22Rv1 (cell line): ENCODE data around the gene KIRREL2.
"Not testable (repeated sequence)": the region's sequence is repeated elsewhere in the genome, so short reads cannot be mapped to it uniquely, and the experiment has no call there.

ENCODE experiments used
- H3K27ac ChIP-seq: fragments of 450-650 bp; 2 replicates; pipeline ENCODE4 v1.5.1; 2017
- ZFX ChIP-seq: fragments of 450-650 bp; IDR thresholded peaks from 2 replicates; pipeline ENCODE4 v1.6.1; 2017; ENCODE audit warnings: antibody characterized with exemption, borderline replicate concordance
- TF ChIP-seq, protein P1 (sequence below): fragments of 450-650 bp; IDR thresholded peaks from 2 replicates; pipeline ENCODE4 v1.5.1; 2017; ENCODE audit warnings: mild to moderate bottlenecking

Gene KIRREL2

DNA sequence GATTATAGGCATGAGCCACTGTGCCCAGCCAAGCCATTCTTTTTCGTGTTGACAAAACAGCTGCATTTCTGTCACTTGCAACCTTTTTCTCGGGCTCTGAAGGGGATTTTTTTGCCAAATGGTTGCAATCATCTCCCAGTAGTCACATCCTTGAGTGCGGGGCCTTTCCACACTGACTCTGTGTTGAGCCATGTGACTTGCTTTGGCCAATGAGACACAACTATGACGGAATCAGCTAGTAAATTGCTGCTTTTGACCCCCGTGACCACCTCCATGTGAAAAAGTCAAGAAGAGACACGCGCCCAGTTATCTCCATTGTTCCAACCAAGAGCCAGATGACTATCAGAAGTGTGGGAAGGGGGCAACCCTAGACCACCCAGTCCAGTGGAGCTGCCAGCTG, 22.7 kb upstream of the KIRREL2 start:
- H3K27ac ChIP-seq: no peak overlapping the region
- no peak for TF ChIP-seq ZFX
- TF ChIP-seq, protein P1, sequence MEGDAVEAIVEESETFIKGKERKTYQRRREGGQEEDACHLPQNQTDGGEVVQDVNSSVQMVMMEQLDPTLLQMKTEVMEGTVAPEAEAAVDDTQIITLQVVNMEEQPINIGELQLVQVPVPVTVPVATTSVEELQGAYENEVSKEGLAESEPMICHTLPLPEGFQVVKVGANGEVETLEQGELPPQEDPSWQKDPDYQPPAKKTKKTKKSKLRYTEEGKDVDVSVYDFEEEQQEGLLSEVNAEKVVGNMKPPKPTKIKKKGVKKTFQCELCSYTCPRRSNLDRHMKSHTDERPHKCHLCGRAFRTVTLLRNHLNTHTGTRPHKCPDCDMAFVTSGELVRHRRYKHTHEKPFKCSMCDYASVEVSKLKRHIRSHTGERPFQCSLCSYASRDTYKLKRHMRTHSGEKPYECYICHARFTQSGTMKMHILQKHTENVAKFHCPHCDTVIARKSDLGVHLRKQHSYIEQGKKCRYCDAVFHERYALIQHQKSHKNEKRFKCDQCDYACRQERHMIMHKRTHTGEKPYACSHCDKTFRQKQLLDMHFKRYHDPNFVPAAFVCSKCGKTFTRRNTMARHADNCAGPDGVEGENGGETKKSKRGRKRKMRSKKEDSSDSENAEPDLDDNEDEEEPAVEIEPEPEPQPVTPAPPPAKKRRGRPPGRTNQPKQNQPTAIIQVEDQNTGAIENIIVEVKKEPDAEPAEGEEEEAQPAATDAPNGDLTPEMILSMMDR: no peak

DNA sequence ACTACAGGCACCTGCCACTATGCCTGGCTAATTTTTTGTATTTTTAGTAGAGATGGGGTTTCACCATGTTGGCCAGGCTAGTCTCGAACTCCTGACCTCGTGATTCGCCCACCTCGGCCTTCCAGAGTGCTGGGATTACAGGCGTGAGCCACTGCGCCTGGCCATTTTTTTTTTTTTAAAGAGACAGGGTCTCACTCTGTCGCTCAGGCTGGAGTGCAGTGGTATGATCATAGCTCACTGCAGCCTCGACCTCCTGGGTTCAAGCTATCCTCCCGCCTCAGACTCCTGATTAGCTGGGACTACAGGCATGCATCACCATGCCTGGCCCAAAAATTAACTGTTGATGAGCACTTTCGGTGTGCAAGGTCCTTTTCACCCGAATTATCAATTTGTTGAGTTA, 20.6 kb upstream of the KIRREL2 start:
- not testable (repeated sequence) for H3K27ac ChIP-seq

GRCh38 chr19:35841961-35842595, 14.6 kb upstream of the KIRREL2 start:
- H3K27ac ChIP-seq: no peak overlapping the region
- TF ChIP-seq ZFX: no peak
- TF ChIP-seq, protein P1: no peak

GRCh38 chr19:35842666-35843272, 13.9 kb upstream of the KIRREL2 start:
- H3K27ac ChIP-seq: no peak overlapping the region
- TF ChIP-seq ZFX: no peak
- TF ChIP-seq, protein P1: no peak

- TF ChIP-seq, protein P1: no peak
- no peak for TF ChIP-seq ZFX
- H3K27ac ChIP-seq: no peak overlapping the region
Measured at GRCh38 chr19:35843676-35844481, 12.8 kb upstream of the KIRREL2 start.

- peak overlapping the region; percentile 15; the same call in 1 of the 2 replicates for H3K27ac ChIP-seq
- TF ChIP-seq ZFX: no peak
- TF ChIP-seq, protein P1: no peak
Measured at GRCh38 chr19:35844482-35845214, 12.1 kb upstream of the KIRREL2 start.

DNA sequence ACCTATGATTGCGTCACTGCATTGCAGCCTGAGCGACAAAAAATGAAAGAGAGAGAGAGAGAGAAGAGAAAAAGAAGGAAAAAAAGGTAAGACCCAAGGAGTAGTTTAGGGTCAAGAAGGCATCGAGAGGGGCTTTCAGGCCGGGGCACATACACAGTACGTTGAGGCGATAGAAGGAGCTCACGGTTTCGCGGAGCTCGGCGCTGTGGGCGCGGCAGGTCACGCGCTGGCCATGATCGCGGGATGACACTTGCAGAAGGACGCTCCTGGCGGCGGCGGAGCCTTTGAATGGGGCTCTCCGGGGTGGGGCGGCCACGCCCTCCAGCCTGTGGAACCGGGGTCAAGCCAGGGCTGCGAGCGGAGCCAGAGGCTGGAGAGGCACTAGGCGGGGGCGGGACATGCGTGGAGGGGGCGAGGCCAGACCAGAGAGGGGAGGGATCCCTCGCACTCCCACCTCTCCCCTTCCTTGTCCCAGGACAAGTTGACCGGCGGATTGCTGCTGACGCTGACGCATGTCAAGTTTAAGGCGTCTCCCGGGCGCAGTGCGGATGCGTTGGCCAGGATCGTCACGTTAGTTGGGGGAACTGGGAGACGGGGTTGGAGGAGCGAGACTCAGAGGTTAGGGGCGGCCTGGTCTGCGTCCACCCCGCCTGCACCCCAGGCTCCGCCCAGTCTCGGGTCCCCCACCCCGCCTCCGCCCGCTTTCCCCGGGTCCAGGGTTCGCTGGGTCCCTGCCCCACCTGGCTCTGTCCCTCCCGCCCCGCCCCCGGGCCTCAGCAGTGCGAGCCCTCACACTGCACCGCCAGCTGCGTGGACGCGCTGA, 11.3 kb upstream of the KIRREL2 start:
- peak overlapping the region; percentile 15; the same call in 1 of the 2 replicates for H3K27ac ChIP-seq
- TF ChIP-seq, protein P1: no peak
- no peak for TF ChIP-seq ZFX
